IPS-18a (cell line): ENCODE measurements around the gene NPPA.

ENCODE experiments used
- H3K27ac ChIP-seq: one replicate; pipeline ENCODE4 v1.5.1; 2013; ENCODE audit warnings: low read length
- H3K27me3 ChIP-seq: one replicate; pipeline ENCODE4 v1.6.1; 2013; ENCODE audit warnings: mild to moderate bottlenecking, low read length; ENCODE audit not compliant: control insufficient read depth, insufficient read depth
- H3K36me3 ChIP-seq: one replicate; pipeline ENCODE4 v1.6.1; 2013; ENCODE audit warnings: low read depth, low read length; ENCODE audit not compliant: control insufficient read depth
- H3K4me1 ChIP-seq: one replicate; pipeline ENCODE4 v1.6.1; 2013; ENCODE audit warnings: low read depth, low read length; ENCODE audit not compliant: control insufficient read depth
- H3K4me3 ChIP-seq: one replicate; pipeline ENCODE4 v1.5.1; 2013; ENCODE audit warnings: low read length
- H3K9ac ChIP-seq: one replicate; pipeline ENCODE4 v1.6.1; 2013; ENCODE audit warnings: mild to moderate bottlenecking, low read length, moderate library complexity
- H3K9me3 ChIP-seq: one replicate; pipeline ENCODE4 v1.6.1; 2013; ENCODE audit warnings: low read depth, low read length; ENCODE audit not compliant: control insufficient read depth

Gene NPPA

GRCh38 chr1:11800756-11801433 is 46.7 kb downstream of the NPPA start:
- H3K4me1 ChIP-seq = peaks cover 24% of the 10 kb centered on the region
- H3K27ac ChIP-seq = no peak overlapping the region
- no peak overlapping the region for H3K4me3 ChIP-seq
- H3K9ac ChIP-seq = no peak overlapping the region
- no peaks in the 10 kb centered on the region for H3K27me3 ChIP-seq
- H3K9me3 ChIP-seq = no peaks in the 10 kb centered on the region
- peaks cover 22% of the 10 kb centered on the region for H3K36me3 ChIP-seq

DNA sequence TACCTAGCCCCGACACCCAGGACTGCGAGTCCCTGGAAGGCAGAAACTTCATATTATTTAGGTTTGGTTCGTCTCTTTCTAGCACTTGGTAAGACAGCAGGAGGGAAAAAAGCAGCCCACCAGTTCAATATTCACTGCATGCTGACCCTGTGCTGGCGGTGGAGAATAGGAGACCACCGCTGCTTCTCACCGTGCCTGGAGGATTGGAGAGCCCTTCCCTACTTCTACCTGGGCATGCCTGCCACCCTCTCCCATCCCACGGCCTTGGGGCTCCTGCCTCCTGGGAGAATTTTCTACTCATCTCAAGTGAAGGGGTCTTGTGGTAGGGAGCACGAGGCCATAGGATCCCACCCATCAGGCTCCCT is 47.2 kb downstream of the NPPA start:
- Histone ChIP-seq H3K4me3 (no peak overlapping the region), H3K9me3 (no peaks in the 10 kb centered on the region), H3K9ac (no peak overlapping the region), H3K27me3 (no peaks in the 10 kb centered on the region), H3K4me1 (peaks cover 24% of the 10 kb centered on the region), H3K27ac (no peak overlapping the region), H3K36me3 (peaks cover 28% of the 10 kb centered on the region)

DNA sequence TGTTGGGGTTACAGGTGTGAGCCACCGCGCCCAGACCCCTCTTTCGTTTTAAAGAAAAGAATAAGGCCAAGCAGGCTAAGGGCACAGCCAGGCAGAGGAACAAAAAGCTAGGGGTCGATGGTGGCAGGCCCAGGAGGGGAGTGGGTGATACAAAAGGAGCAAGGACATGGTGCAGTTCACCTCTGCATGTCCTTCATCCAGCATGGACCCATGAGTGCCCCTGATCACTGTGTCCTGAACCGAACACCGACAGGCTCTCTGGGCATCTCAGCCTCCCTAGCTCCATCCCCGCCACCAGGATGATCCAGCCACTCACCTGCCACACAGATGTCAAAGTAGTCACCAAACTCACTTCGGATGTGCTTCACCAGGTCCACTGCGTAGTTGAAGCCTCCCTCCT is 47.7 kb downstream of the NPPA start:
- Histone ChIP-seq H3K4me1 (peaks cover 22% of the 10 kb centered on the region), H3K27ac (no peak overlapping the region), H3K9me3 (no peaks in the 10 kb centered on the region), H3K9ac (no peak overlapping the region), H3K27me3 (no peaks in the 10 kb centered on the region), H3K36me3 (peaks cover 32% of the 10 kb centered on the region), H3K4me3 (no peak overlapping the region)

DNA sequence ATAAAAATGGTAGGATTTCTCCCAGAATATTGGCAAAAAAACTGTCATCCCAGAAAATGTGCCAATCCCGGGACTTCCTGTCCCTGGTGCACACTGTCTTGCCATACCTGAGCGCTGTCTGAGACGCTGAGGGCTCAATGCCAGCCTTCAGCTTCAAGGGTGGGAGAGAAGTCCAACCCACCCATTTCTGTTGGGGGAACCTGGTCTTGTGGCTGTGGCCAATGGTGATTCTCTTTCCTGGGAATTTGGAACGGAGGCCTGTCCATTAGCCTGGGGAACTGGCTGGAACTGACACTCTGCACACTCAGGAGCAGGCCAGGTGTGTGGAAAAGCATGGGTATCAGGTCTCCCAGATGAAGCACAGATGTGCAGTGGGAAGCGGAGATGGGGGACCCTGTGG is 48.5 kb downstream of the NPPA start:
- Histone ChIP-seq H3K9ac (no peak overlapping the region), H3K9me3 (no peaks in the 10 kb centered on the region), H3K27me3 (no peaks in the 10 kb centered on the region), H3K36me3 (peaks cover 34% of the 10 kb centered on the region), H3K4me1 (peaks cover 15% of the 10 kb centered on the region), H3K4me3 (no peak overlapping the region), H3K27ac (no peak overlapping the region)

GRCh38 chr1:11797525-11798216 is 49.9 kb downstream of the NPPA start:
- H3K27ac ChIP-seq = no peak overlapping the region
- no peaks in the 10 kb centered on the region for H3K27me3 ChIP-seq
- no peak overlapping the region for H3K4me3 ChIP-seq
- peaks cover 3% of the 10 kb centered on the region for H3K4me1 ChIP-seq
- H3K9ac ChIP-seq = no peak overlapping the region
- H3K9me3 ChIP-seq = no peaks in the 10 kb centered on the region
- H3K36me3 ChIP-seq = peaks cover 34% of the 10 kb centered on the region

DNA sequence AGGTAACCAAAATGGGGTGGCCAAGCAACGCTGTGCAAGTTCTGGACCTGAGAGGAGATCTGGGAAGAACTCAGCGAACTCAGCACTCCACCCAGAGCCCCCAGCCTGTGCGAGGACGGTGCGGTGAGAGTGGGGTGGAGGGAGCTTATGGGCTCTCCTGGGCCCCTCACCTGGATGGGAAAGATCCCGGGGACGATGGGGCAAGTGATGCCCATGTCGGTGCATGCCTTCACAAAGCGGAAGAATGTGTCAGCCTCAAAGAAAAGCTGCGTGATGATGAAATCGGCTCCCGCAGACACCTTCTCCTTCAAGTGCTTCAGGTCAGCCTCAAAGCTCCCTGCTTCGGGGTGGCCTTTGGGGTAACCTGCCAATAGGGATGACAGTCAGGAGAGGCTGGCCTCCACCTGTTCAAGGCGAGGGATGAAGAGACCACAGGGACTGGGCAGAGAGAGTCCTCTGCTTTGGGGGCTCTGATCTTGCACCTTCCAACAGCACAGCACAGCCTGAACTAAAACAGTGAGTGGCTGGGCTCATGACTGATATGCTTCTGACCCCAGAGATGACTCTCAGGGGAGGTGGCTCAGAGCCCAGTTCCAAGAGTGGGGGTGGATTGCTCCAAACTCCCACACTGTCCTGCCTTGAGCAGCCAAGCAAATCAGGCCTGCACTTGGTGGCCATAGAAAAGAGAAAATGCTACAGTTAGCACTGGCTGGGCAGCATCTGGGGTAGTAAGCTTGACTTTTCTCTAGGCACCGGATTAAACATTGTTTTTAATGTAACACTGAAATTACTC is 51.4 kb downstream of the NPPA start:
- no peaks in the 10 kb centered on the region for H3K9me3 ChIP-seq
- peaks cover 33% of the 10 kb centered on the region for H3K36me3 ChIP-seq
- no peak overlapping the region for H3K9ac ChIP-seq
- no peaks in the 10 kb centered on the region for H3K27me3 ChIP-seq
- H3K4me1 ChIP-seq = no peaks in the 10 kb centered on the region
- H3K4me3 ChIP-seq = no peak overlapping the region
- H3K27ac ChIP-seq = no peak overlapping the region
